Peyer's patch (tissue), 4 donors: ENCODE data around the gene MRPS24. TPM values are rescaled to one million over a fixed set of nuclear protein-coding genes. Genes with fewer than 3 reads are reported as not detected.

ENCODE experiments used
- DNase-seq, 3 donors: peaks; one replicate each; pipeline ENCODE4 v3.0.0-alpha.2; 2017 to 2019
- H3K27ac ChIP-seq, 4 donors: fragments of 200-600 bp; sonication (generic); one replicate each; pipeline ENCODE4 v1.5.1; 2016 to 2019
- H3K27me3 ChIP-seq, 2 donors: fragments of 200-600 bp; sonication (generic); one replicate each; pipeline ENCODE4 v1.5.1; 2019
- H3K36me3 ChIP-seq, 3 donors: fragments of 200-600 bp; sonication (generic); one replicate each; pipeline ENCODE4 v1.5.1; 2016 to 2019
- H3K4me1 ChIP-seq, 4 donors: fragments of 200-600 bp; sonication (generic); one replicate each; pipeline ENCODE4 v1.5.1; 2016 to 2019
- H3K4me3 ChIP-seq, 4 donors: fragments of 200-600 bp; sonication (generic); 1 replicate in 3 of 4; 2 replicates in 1 of 4; pipeline ENCODE4 v1.5.1; 2016 to 2019; ENCODE audit warnings: mild to moderate bottlenecking in 1 of 4
- H3K9me3 ChIP-seq, 4 donors: fragments of 200-600 bp; sonication (generic); one replicate each; pipeline ENCODE4 v1.5.1; 2016 to 2019; ENCODE audit warnings: mild to moderate bottlenecking in 1 of 4
- POLR2A ChIP-seq, 2 donors: fragments of 450-650 bp; IDR thresholded peaks; one replicate each; pipeline ENCODE4 v1.5.1; 2017; ENCODE audit warnings: antibody characterized with exemption in 2 of 2, mild to moderate bottlenecking in 2 of 2, moderate library complexity in 2 of 2
- total RNA-seq, 4 donors: library from RNA; depleted of rRNA; stranded (reverse); fragments of >200 nt; gene quantifications; one replicate each; pipeline ENCODE4 v1.1.0, GENCODE V29; 2016
- TF ChIP-seq, protein P1 (sequence below), 6 experiments: fragments of 450-650 bp in 4 of 6; fragments of 200-600 bp in 2 of 6; sonication (generic) in 1 of 6; IDR thresholded peaks; one replicate each; pipeline ENCODE4 v1.5.1; 2017 to 2019; ENCODE audit warnings: antibody characterized with exemption in 6 of 6, mild to moderate bottlenecking in 3 of 6, moderate library complexity in 1 of 6

The MRPS24 gene
- total RNA-seq, 4 donors from 2014 or later = 66.9 to 121 (median 74.2) TPM

DNA sequence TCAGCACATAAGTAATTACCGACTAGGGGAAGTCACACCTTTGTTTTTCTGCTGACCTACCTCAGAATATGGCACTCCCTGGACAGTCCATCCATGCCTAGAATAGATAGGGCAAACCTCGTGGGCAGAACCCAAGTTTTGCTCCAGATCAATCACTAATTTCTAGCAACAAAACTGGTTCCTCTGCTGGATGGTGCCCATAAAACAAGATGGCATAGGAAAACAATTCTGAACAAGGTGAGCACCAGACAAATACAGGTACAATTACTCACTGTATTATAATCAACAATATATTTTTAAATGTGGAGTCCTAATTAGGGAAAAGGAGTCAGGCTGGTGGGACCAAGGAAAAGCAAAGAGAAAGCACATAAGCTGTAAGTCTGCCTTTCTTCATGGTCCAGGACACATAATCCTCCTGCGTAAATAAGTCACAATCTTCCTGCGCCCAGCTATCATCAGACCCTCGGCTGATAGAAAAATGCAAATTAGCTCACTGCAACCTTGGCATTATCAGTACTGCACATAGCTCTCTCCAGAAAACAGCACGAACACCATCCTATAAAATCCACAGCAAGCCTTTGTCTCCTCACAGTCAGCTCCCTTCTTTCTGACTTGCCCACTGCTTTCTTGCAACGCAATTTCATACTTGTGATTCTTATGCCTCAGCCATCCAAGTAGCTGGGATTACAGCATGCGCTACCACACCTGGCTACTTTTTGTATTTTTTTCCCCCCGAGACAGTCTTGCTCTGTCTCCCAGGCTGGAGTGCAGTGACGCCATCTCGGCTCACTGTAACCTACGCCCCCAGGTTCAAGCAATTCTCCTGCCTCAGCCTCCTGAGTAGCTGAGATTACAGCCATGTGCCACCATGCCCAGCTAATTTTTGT lies 22.0 kb upstream of the MRPS24 start:
- no peak overlapping the region for H3K4me3 ChIP-seq
- TF ChIP-seq POLR2A (IDR thresholded peaks at IDR 0.05) = no peak
- TF ChIP-seq, protein P1, sequence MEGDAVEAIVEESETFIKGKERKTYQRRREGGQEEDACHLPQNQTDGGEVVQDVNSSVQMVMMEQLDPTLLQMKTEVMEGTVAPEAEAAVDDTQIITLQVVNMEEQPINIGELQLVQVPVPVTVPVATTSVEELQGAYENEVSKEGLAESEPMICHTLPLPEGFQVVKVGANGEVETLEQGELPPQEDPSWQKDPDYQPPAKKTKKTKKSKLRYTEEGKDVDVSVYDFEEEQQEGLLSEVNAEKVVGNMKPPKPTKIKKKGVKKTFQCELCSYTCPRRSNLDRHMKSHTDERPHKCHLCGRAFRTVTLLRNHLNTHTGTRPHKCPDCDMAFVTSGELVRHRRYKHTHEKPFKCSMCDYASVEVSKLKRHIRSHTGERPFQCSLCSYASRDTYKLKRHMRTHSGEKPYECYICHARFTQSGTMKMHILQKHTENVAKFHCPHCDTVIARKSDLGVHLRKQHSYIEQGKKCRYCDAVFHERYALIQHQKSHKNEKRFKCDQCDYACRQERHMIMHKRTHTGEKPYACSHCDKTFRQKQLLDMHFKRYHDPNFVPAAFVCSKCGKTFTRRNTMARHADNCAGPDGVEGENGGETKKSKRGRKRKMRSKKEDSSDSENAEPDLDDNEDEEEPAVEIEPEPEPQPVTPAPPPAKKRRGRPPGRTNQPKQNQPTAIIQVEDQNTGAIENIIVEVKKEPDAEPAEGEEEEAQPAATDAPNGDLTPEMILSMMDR (IDR thresholded peaks at IDR 0.05) = no peak
- H3K36me3 ChIP-seq = peaks cover 0 to 9% (median 0%) of the 10 kb centered on the region in 3 donors
- no peaks in the 10 kb centered on the region for H3K27me3 ChIP-seq
- no peak for DNase-seq
- H3K4me1 ChIP-seq = peaks cover 0 to 14% (median 0%) of the 10 kb centered on the region in 4 donors
- no peaks in the 10 kb centered on the region for H3K9me3 ChIP-seq
- H3K27ac ChIP-seq = no peak overlapping the region

DNA sequence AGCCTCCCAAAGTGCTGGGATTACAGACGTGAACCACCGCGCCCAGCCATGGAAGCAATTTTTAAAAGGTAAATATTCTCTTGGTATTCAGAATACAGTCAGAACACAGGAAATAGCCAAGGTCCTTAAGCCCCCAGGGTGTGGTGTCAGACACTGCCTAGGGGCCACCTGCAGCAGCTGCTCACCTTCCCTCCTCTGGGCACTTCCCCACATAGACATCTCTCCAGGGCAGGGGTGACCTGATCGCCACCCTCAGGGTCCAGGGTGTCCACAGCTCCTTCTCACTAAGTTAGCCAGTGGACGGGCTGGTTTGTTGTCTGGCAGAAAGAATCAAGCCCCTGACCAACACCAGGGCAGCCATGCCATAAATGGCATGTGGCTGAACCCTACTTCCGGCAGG lies 21.2 kb upstream of the MRPS24 start:
- H3K27me3 ChIP-seq = no peaks in the 10 kb centered on the region
- TF ChIP-seq, protein P1 (IDR thresholded peaks at IDR 0.05) = no peak
- no peak for TF ChIP-seq POLR2A (IDR thresholded peaks at IDR 0.05)
- peaks cover 0 to 18% (median 0%) of the 10 kb centered on the region in 3 donors for H3K36me3 ChIP-seq
- no peak overlapping the region for H3K4me3 ChIP-seq
- no peak for DNase-seq
- peaks cover 0 to 14% (median 0%) of the 10 kb centered on the region in 4 donors for H3K4me1 ChIP-seq
- peak overlapping the region in 1 of 4 donors; percentile 39 for H3K27ac ChIP-seq
- no peaks in the 10 kb centered on the region for H3K9me3 ChIP-seq

DNA sequence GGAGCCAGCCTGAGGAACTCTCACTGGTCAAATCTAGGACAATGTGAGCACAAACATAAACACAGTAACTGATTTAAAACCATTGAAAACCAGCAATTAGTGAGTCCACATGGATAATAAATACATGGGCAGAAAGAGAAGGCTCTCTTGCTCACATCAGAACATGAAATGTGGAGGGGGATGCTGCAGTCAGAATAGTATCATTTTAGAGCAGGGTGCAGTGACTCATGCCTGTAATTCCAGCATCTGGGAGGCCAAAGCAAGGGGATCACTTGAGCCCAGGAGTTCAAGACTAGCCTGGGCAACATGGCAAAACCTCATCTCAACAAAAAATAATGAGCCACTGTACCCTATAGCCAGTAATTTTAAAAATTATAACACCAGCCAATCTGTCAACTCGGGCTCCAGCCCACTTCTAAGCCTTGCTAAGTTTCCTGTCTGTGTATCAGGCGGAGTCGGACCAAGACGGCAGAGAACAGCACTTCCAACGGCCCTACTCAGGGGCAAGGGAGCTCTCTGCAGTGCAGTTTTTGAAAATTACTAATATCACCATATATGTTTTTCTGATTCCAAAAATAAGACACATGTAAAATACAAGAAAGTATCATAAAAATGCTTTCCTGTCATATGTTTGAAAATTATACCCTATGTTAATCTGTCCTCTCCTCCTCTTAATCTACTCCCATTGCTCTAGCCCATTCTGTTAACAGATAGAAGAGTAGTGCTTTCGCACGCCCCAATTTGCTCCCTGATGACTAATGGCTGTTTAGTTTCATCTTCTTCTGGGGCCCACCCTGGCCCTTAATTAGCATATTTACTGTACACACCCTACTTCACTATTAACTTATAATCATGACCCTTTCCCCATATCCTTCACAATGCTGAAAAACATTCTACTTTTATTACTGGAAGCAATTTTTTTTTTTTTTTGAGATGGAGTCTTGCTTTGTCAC lies 20.0 kb upstream of the MRPS24 start:
- TF ChIP-seq, protein P1 (IDR thresholded peaks at IDR 0.05) = no peak
- TF ChIP-seq POLR2A (IDR thresholded peaks at IDR 0.05) = no peak
- Histone ChIP-seq H3K27me3 (no peaks in the 10 kb centered on the region), H3K4me3 (no peak overlapping the region), H3K36me3 (peaks cover 0 to 28% (median 0%) of the 10 kb centered on the region in 3 donors), H3K4me1 (peaks cover 0 to 14% (median 0%) of the 10 kb centered on the region in 4 donors), H3K9me3 (no peaks in the 10 kb centered on the region), H3K27ac (no peak overlapping the region)
- DNase-seq = no peak

DNA sequence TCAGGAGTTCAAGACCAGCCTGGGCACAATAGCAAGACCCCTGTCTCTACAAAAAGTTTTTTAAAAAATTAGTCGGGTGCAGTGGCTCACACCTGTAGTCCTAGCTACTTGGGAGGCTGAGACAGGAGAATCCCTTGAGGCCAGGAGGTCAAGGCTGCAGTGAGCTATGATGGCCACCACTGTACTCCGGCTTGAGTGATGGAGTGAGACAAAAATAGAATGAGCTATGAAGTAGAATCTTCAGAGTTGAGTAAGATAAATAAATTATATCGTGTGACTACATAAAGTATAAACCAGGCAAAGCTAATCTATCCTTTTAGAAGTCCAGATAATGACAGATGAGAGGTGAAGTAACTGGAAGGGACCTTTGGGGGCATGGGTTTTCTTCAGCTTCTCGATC lies 15.3 kb upstream of the MRPS24 start:
- no peak for DNase-seq
- Histone ChIP-seq H3K27ac (no peak overlapping the region), H3K27me3 (no peaks in the 10 kb centered on the region), H3K36me3 (peaks cover 0 to 62% (median 0%) of the 10 kb centered on the region in 3 donors), H3K4me1 (no peaks in the 10 kb centered on the region), H3K4me3 (no peak overlapping the region), H3K9me3 (no peaks in the 10 kb centered on the region)
- TF ChIP-seq, protein P1 (IDR thresholded peaks at IDR 0.05) = no peak
- no peak for TF ChIP-seq POLR2A (IDR thresholded peaks at IDR 0.05)

DNA sequence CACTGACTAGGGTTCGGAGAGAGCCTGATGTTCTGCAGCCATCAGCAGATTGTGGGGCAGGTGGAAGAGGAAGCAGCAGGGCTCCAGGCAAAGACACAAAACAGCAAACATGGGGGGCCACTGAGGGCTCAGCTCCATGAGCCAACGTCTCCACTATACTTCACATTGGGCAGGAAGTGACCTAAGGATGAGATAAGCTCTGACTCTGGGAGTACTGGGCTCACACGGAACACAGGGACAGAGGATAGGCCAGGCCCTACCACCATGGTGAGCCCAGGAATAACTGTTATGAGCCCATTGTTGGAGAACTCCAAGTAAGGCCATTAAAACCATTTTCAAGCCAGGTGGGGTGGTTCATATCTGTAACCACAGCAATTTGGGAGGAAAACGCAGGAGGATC lies 14.9 kb upstream of the MRPS24 start:
- Histone ChIP-seq H3K27ac (no peak overlapping the region), H3K4me1 (no peaks in the 10 kb centered on the region), H3K9me3 (no peaks in the 10 kb centered on the region), H3K36me3 (peaks cover 0 to 66% (median 0%) of the 10 kb centered on the region in 3 donors), H3K27me3 (no peaks in the 10 kb centered on the region), H3K4me3 (no peak overlapping the region)
- TF ChIP-seq, protein P1 (IDR thresholded peaks at IDR 0.05) = no peak
- TF ChIP-seq POLR2A (IDR thresholded peaks at IDR 0.05) = no peak
- DNase-seq = no peak
